HL-60 (cell line): ENCODE results near the gene SPTB.

Experiments
- CTCF ChIP-seq: IDR thresholded peaks from one replicate; pipeline ENCODE4 v1.5.1; 2011; ENCODE audit warnings: low read length, control low read depth, inconsistent platforms; ENCODE audit not compliant: insufficient read depth
- POLR2AphosphoS5 ChIP-seq: IDR thresholded peaks from 2 replicates; pipeline ENCODE4 v1.6.1; 2012; ENCODE audit warnings: low read depth
- TF ChIP-seq, protein P1 (sequence below): IDR thresholded peaks from 2 replicates; pipeline ENCODE4 v1.6.1; 2012; ENCODE audit warnings: low read depth; ENCODE audit not compliant: insufficient replicate concordance

- TF ChIP-seq CTCF (no peak), POLR2AphosphoS5 (no peak)
- TF ChIP-seq, protein P1, sequence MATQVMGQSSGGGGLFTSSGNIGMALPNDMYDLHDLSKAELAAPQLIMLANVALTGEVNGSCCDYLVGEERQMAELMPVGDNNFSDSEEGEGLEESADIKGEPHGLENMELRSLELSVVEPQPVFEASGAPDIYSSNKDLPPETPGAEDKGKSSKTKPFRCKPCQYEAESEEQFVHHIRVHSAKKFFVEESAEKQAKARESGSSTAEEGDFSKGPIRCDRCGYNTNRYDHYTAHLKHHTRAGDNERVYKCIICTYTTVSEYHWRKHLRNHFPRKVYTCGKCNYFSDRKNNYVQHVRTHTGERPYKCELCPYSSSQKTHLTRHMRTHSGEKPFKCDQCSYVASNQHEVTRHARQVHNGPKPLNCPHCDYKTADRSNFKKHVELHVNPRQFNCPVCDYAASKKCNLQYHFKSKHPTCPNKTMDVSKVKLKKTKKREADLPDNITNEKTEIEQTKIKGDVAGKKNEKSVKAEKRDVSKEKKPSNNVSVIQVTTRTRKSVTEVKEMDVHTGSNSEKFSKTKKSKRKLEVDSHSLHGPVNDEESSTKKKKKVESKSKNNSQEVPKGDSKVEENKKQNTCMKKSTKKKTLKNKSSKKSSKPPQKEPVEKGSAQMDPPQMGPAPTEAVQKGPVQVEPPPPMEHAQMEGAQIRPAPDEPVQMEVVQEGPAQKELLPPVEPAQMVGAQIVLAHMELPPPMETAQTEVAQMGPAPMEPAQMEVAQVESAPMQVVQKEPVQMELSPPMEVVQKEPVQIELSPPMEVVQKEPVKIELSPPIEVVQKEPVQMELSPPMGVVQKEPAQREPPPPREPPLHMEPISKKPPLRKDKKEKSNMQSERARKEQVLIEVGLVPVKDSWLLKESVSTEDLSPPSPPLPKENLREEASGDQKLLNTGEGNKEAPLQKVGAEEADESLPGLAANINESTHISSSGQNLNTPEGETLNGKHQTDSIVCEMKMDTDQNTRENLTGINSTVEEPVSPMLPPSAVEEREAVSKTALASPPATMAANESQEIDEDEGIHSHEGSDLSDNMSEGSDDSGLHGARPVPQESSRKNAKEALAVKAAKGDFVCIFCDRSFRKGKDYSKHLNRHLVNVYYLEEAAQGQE = no peak
Measured at GRCh38 chr14:64831419-64831818, 48.3 kb downstream of the SPTB start.
